GM12878 (cell line): ENCODE data around the gene STK4. TPM values are rescaled to one million over a fixed set of nuclear protein-coding genes. Genes with fewer than 3 reads are reported as not detected.

Source experiments
- ATAC-seq: fragments of 200-7000 bp; cut with Tn5 transposase; 3 replicates; pipeline ENCODE4 v1.9.1; 2020; ENCODE audit warnings: mild to moderate bottlenecking, moderate library complexity
- BruUV-seq: library from RNA; stranded (reverse); fragments of 400-500 nt; replicated peaks from 2 replicates; lab custom pipeline; 2021; lab: Mats Ljungman, UMichigan
- CTCF ChIA-PET: fragments of 300-600 bp; sonication (Branson Sonifier 250); formaldehyde crosslinking; extraction: SDS; loops from one replicate; lab custom pipeline; 2021; ENCODE audit warnings: inconsistent platforms; lab: Yijun Ruan, JAX
- POLR2A ChIA-PET: fragments of 350-600 bp; formaldehyde crosslinking; extraction: SDS; loops from one replicate; lab custom pipeline; 2021; ENCODE audit warnings: inconsistent platforms; lab: Charles Lee
- RAD21 ChIA-PET: fragments of 300-600 bp; sonication (Branson Sonifier 250); formaldehyde crosslinking; loops from one replicate; lab custom pipeline; 2023; ENCODE audit warnings: antibody characterized with exemption; ENCODE audit not compliant: unreplicated experiment; lab: Charles Lee
- SMC1A ChIA-PET: fragments of 300-600 bp; sonication (Branson Sonifier 250); formaldehyde crosslinking; loops from one replicate; lab custom pipeline; 2023; ENCODE audit not compliant: unreplicated experiment, uncharacterized antibody; lab: Charles Lee
- DNase-seq: peaks from one replicate; pipeline ENCODE4 v3.0.0-alpha.2; 2011; ENCODE audit warnings: low read depth, low spot score
- FAIRE-seq: peaks from 3 replicates; lab custom pipeline; 2011; peaks lifted over from hg19 to GRCh38; lab: Jason Lieb, UNC
- H2AFZ ChIP-seq: 2 replicates; pipeline ENCODE4 v1.6.0; 2011; ENCODE audit warnings: low read depth, low read length, control low read depth; ENCODE audit not compliant: control insufficient read depth
- H3K27ac ChIP-seq: 2 replicates; pipeline ENCODE4 v1.5.1; 2011; ENCODE audit warnings: control low read depth; ENCODE audit not compliant: control insufficient read depth, insufficient read depth
- H3K27me3 ChIP-seq, 2 experiments: replicated peaks in 1 of 2; 2 replicates each; pipeline versions ENCODE4 v1.6.0 to v1.6.1; 2011; ENCODE audit warnings: low read length in 1 of 2; ENCODE audit not compliant: control insufficient read depth in 2 of 2, insufficient read depth in 2 of 2
- H3K36me3 ChIP-seq, 2 experiments: 2 replicates each; pipeline ENCODE4 v1.5.1; 2011; ENCODE audit warnings: low read length in 1 of 2; ENCODE audit not compliant: control insufficient read depth in 2 of 2, insufficient read depth in 2 of 2
- H3K4me1 ChIP-seq: 2 replicates; pipeline ENCODE4 v1.6.1; 2011; ENCODE audit warnings: mild to moderate bottlenecking, low read length, moderate library complexity, mixed read lengths; ENCODE audit not compliant: control insufficient read depth, insufficient read depth
- H3K4me2 ChIP-seq: 2 replicates; pipeline ENCODE4 v1.6.0; 2011; ENCODE audit warnings: control low read depth; ENCODE audit not compliant: control insufficient read depth, insufficient read depth
- H3K4me3 ChIP-seq: fragments of 200-600 bp; sonication (generic); 2 replicates; pipeline ENCODE4 v1.5.1; 2016
- H3K79me2 ChIP-seq: 2 replicates; pipeline ENCODE4 v1.6.0; 2011; ENCODE audit warnings: low read length; ENCODE audit not compliant: control insufficient read depth, insufficient read depth
- H3K9ac ChIP-seq: 2 replicates; pipeline ENCODE4 v1.8.0; 2011; ENCODE audit warnings: low read length, control low read depth, mixed read lengths; ENCODE audit not compliant: control insufficient read depth, insufficient read depth
- H3K9me3 ChIP-seq: replicated peaks from 3 replicates; pipeline ENCODE4 v1.5.1; 2011; ENCODE audit warnings: mild to moderate bottlenecking, low read length; ENCODE audit not compliant: control insufficient read depth, insufficient read depth
- H4K20me1 ChIP-seq: 2 replicates; pipeline ENCODE4 v1.6.0; 2011; ENCODE audit not compliant: control insufficient read depth, insufficient read depth
- ATF7 ChIP-seq: fragments of 450-650 bp; IDR thresholded peaks from 2 replicates; pipeline ENCODE4 v1.6.1; 2016; ENCODE audit warnings: low read depth, mild to moderate bottlenecking
- CREB1 ChIP-seq: IDR thresholded peaks from 2 replicates; pipeline ENCODE4 v1.6.1; 2012; ENCODE audit warnings: low read depth, mild to moderate bottlenecking, inconsistent platforms
- GATAD2B ChIP-seq: fragments of 450-650 bp; conservative IDR thresholded peaks from 2 replicates; pipeline ENCODE4 v1.6.1; 2017; ENCODE audit warnings: low read depth, mild to moderate bottlenecking, moderate library complexity
- MEF2A ChIP-seq: IDR thresholded peaks from 2 replicates; pipeline ENCODE4 v1.6.1; 2011; ENCODE audit warnings: low read depth, mild to moderate bottlenecking, low read length, moderate library complexity; ENCODE audit not compliant: insufficient read depth
- MYC ChIP-seq: IDR thresholded peaks from 2 replicates; pipeline ENCODE4 v1.6.1; 2011; ENCODE audit warnings: mild to moderate bottlenecking, low read length, moderate library complexity, inconsistent platforms; ENCODE audit not compliant: insufficient read depth, insufficient replicate concordance, insufficient read length, severe bottlenecking
- NFYB ChIP-seq: IDR thresholded peaks from 2 replicates; pipeline ENCODE4 v1.6.1; 2011; ENCODE audit warnings: low read depth, mild to moderate bottlenecking, low read length, improper control_type of control experiment, moderate library complexity; ENCODE audit not compliant: insufficient read depth
- PAX8 ChIP-seq: fragments of 450-650 bp; IDR thresholded peaks from 2 replicates; pipeline ENCODE4 v1.6.1; 2017; ENCODE audit warnings: mild to moderate bottlenecking, moderate library complexity
- RB1 ChIP-seq: fragments of 450-650 bp; formaldehyde crosslinking; IDR thresholded peaks from 2 replicates; pipeline ENCODE4 v1.6.1; 2017; ENCODE audit warnings: mild to moderate bottlenecking, borderline replicate concordance
- TBL1XR1 ChIP-seq: IDR thresholded peaks from 2 replicates; pipeline ENCODE4 v1.6.1; 2012; ENCODE audit warnings: low read depth, low read length, improper control_type of control experiment
- ZNF622 ChIP-seq: fragments of 450-650 bp; IDR thresholded peaks from 2 replicates; pipeline ENCODE4 v1.6.1; 2017; ENCODE audit warnings: mild to moderate bottlenecking, inconsistent platforms
- WGBS: methylation state at CpG from one replicate; pipeline ENCODE4 v1.1.6; 2016; ENCODE audit warnings: low lambda C conversion rate; ENCODE audit not compliant: insufficient replicate concordance, insufficient coverage; ENCODE audit errors: missing lambda C conversion rate; 5-methylcytosine and 5-hydroxymethylcytosine counted together
- in situ Hi-C: fragments of 300-500 bp; cut with MboI; formaldehyde crosslinking; loops from 9 replicates; pipeline ENCODE4 v1.14.3; 2018; ENCODE audit warnings: mixed read lengths
- intact Hi-C: fragments of 100-400 bp; cut with micrococcal nuclease; formaldehyde crosslinking; loops from one replicate; pipeline ENCODE4 v1.14.2; 2022; ENCODE audit not compliant: unreplicated experiment
- polyA plus RNA-seq, 11 experiments: library from polyadenylated mRNA; depleted of rRNA in 4 of 11; unstranded in 6 of 11; stranded (reverse) in 5 of 11; fragments of >200 nt; fragmentation: Nextera tagmentation in 4 of 11; fragmentation: Illumina TruSeq in 1 of 11; extraction: Ambion mirVana in 4 of 11; extraction: Trizol in 1 of 11; gene quantifications; 1 replicate in 1 of 11; 2 replicates in 10 of 11; pipeline versions ENCODE4 v1.2.1 to v1.2.3, GENCODE V29; 2011 to 2016; ENCODE audit warnings: inconsistent platforms in 2 of 11, missing spikeins in 2 of 11, low read depth in 1 of 11
- total RNA-seq, 4 experiments: library from RNA; depleted of rRNA in 3 of 4; stranded (reverse); fragments of >200 nt in 3 of 4; fragmentation: Illumina TruSeq in 1 of 4; extraction: Trizol in 1 of 4; gene quantifications; 2 replicates each; pipeline versions ENCODE4 v1.2.1 to v1.2.3, GENCODE V29; 2013 to 2021
- TF ChIP-seq, protein P1 (sequence below): fragments of 450-650 bp; formaldehyde crosslinking; IDR thresholded peaks from 2 replicates; pipeline ENCODE4 v1.4.0; 2022; ENCODE audit warnings: mild to moderate bottlenecking, moderate library complexity
- TF ChIP-seq, protein P2 (sequence below): fragments of 450-650 bp; IDR thresholded peaks from 2 replicates; pipeline ENCODE4 v1.6.1; 2014; ENCODE audit warnings: mild to moderate bottlenecking
- TF ChIP-seq, protein P3 (sequence below): IDR thresholded peaks from 2 replicates; pipeline ENCODE4 v1.6.1; 2011; ENCODE audit warnings: borderline replicate concordance, low read depth, mild to moderate bottlenecking, moderate library complexity, low read length; ENCODE audit not compliant: insufficient read depth, poor library complexity, severe bottlenecking
- TF ChIP-seq, protein P4 (sequence below): fragments of 450-650 bp; IDR thresholded peaks from 2 replicates; pipeline ENCODE4 v1.6.1; 2017; ENCODE audit warnings: mild to moderate bottlenecking, moderate library complexity

Gene STK4
- total and polyA plus RNA-seq, 10 of the 15 experiments (the other 5 are each of a cell fraction or from before 2014, with no cell fraction given): 24.0 to 135 (median 89.7) TPM

DNA sequence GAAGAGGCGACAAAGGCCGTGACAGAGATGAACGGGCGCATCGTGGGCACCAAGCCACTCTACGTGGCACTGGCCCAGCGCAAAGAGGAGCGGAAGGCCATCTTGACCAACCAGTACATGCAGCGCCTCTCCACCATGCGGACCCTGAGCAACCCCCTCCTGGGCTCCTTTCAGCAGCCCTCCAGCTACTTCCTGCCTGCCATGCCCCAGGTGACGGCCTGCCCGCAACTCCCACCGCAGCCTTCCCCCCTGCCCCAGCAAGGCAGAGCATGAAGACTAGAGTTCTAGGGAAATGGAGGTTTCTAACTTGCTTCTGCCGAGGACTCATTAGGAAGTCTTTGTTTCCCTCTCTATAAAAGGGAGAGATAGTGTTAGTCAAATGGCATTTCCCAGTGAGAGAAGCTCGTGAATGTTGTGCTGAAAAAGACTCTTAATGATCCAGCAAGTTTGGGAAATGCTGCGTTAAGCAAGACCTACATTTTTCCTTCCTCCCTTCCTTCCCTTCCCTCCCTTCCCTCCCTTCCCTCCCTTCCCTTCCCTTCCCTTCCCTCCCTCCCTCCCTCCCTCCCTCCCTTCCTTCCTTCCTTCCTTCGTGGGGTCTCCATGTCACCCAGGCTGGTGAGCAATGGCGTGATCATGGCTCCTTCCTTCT, 35.7 kb upstream of the STK4 start:
- no peak for ATAC-seq
- no peaks in the 10 kb centered on the region for H3K9me3 ChIP-seq
- no peak overlapping the region for H3K4me2 ChIP-seq
- TF ChIP-seq, protein P1, sequence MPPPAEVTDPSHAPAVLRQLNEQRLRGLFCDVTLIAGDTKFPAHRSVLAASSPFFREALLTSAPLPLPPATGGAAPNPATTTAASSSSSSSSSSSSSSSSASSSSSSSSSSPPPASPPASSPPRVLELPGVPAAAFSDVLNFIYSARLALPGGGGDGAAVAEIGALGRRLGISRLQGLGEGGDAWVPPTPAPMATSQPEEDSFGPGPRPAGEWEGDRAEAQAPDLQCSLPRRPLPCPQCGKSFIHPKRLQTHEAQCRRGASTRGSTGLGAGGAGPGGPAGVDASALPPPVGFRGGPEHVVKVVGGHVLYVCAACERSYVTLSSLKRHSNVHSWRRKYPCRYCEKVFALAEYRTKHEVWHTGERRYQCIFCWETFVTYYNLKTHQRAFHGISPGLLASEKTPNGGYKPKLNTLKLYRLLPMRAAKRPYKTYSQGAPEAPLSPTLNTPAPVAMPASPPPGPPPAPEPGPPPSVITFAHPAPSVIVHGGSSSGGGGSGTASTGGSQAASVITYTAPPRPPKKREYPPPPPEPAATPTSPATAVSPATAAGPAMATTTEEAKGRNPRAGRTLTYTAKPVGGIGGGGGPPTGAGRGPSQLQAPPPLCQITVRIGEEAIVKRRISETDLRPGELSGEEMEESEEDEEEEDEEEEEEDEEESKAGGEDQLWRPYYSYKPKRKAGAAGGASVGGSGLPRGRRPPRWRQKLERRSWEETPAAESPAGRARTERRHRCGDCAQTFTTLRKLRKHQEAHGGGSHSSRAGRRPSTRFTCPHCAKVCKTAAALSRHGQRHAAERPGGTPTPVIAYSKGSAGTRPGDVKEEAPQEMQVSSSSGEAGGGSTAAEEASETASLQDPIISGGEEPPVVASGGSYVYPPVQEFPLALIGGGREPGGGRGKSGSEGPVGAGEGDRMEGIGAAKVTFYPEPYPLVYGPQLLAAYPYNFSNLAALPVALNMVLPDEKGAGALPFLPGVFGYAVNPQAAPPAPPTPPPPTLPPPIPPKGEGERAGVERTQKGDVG (CRISPR knock-in tag): no peak
- TF ChIP-seq, protein P2, sequence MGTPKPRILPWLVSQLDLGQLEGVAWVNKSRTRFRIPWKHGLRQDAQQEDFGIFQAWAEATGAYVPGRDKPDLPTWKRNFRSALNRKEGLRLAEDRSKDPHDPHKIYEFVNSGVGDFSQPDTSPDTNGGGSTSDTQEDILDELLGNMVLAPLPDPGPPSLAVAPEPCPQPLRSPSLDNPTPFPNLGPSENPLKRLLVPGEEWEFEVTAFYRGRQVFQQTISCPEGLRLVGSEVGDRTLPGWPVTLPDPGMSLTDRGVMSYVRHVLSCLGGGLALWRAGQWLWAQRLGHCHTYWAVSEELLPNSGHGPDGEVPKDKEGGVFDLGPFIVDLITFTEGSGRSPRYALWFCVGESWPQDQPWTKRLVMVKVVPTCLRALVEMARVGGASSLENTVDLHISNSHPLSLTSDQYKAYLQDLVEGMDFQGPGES: no peak
- TF ChIP-seq, protein P3, sequence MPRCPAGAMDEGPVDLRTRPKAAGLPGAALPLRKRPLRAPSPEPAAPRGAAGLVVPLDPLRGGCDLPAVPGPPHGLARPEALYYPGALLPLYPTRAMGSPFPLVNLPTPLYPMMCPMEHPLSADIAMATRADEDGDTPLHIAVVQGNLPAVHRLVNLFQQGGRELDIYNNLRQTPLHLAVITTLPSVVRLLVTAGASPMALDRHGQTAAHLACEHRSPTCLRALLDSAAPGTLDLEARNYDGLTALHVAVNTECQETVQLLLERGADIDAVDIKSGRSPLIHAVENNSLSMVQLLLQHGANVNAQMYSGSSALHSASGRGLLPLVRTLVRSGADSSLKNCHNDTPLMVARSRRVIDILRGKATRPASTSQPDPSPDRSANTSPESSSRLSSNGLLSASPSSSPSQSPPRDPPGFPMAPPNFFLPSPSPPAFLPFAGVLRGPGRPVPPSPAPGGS: no peak
- TF ChIP-seq NFYB (no peak), RB1 (no peak), TBL1XR1 (no peak), MEF2A (no peak), ZNF622 (no peak), PAX8 (no peak), MYC (no peak), ATF7 (no peak), GATAD2B (no peak), CREB1 (no peak)
- TF ChIP-seq, protein P4, sequence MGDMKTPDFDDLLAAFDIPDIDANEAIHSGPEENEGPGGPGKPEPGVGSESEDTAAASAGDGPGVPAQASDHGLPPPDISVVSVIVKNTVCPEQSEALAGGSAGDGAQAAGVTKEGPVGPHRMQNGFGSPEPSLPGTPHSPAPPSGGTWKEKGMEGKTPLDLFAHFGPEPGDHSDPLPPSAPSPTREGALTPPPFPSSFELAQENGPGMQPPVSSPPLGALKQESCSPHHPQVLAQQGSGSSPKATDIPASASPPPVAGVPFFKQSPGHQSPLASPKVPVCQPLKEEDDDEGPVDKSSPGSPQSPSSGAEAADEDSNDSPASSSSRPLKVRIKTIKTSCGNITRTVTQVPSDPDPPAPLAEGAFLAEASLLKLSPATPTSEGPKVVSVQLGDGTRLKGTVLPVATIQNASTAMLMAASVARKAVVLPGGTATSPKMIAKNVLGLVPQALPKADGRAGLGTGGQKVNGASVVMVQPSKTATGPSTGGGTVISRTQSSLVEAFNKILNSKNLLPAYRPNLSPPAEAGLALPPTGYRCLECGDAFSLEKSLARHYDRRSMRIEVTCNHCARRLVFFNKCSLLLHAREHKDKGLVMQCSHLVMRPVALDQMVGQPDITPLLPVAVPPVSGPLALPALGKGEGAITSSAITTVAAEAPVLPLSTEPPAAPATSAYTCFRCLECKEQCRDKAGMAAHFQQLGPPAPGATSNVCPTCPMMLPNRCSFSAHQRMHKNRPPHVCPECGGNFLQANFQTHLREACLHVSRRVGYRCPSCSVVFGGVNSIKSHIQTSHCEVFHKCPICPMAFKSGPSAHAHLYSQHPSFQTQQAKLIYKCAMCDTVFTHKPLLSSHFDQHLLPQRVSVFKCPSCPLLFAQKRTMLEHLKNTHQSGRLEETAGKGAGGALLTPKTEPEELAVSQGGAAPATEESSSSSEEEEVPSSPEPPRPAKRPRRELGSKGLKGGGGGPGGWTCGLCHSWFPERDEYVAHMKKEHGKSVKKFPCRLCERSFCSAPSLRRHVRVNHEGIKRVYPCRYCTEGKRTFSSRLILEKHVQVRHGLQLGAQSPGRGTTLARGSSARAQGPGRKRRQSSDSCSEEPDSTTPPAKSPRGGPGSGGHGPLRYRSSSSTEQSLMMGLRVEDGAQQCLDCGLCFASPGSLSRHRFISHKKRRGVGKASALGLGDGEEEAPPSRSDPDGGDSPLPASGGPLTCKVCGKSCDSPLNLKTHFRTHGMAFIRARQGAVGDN: no peak

More for the DNA sequence above, 35.7 kb upstream of the STK4 start:
- CTCF ChIA-PET: no interaction called here
- SMC1A ChIA-PET: no interaction called here
- H3K27ac ChIP-seq: no peak overlapping the region
- no peaks in the 10 kb centered on the region for H4K20me1 ChIP-seq
- in situ Hi-C loops: no loop called here
- peaks cover 0 to 6% of the 10 kb centered on the region in 2 experiments; a peak in 1 of 4 replicates for H3K36me3 ChIP-seq
- RAD21 ChIA-PET: no interaction called here
- H3K4me1 ChIP-seq: no peaks in the 10 kb centered on the region
- H3K27me3 ChIP-seq: no peaks in the 10 kb centered on the region
- FAIRE-seq (no peak), DNase-seq (no peak)
- no peaks in the 10 kb centered on the region for H3K79me2 ChIP-seq
- H3K4me3 ChIP-seq: no peak overlapping the region
- intact Hi-C loops: no loop called here
- BruUV-seq: no TSS peak
- no peak overlapping the region for H3K9ac ChIP-seq
- 94% methylated on average over 16 of the region's 18 CpGs for WGBS
- H2AFZ ChIP-seq: no peak overlapping the region
- POLR2A ChIA-PET: no interaction called here
